ENCODE results near the gene MYEOV.

DNA sequence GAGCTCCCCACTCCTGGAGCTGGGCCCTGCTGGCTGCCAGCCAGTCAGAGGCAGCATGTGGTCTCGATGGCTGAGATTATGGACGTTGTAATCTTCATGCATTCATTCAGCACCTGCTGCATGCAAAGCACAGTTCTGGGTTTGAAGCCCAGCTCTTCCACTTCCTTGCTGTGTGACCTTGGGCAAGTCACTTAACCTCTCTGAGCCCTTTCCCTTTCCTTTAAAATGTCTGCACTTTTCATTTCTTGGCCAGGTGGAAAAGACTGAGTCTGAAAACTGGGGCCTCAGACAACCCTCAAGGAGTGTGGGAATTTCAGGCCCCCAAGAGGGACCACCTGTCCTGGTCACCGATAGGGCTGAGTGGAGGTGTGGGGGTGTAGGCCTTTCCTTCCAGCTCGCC lies 24.6 kb upstream of the MYEOV start:
- TF ChIP-seq, protein P1, sequence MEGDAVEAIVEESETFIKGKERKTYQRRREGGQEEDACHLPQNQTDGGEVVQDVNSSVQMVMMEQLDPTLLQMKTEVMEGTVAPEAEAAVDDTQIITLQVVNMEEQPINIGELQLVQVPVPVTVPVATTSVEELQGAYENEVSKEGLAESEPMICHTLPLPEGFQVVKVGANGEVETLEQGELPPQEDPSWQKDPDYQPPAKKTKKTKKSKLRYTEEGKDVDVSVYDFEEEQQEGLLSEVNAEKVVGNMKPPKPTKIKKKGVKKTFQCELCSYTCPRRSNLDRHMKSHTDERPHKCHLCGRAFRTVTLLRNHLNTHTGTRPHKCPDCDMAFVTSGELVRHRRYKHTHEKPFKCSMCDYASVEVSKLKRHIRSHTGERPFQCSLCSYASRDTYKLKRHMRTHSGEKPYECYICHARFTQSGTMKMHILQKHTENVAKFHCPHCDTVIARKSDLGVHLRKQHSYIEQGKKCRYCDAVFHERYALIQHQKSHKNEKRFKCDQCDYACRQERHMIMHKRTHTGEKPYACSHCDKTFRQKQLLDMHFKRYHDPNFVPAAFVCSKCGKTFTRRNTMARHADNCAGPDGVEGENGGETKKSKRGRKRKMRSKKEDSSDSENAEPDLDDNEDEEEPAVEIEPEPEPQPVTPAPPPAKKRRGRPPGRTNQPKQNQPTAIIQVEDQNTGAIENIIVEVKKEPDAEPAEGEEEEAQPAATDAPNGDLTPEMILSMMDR (IDR thresholded peaks at IDR 0.05), result no peak
- TF ChIP-seq POLR2A (IDR thresholded peaks at IDR 0.05), result no peak
